ENCODE results near the gene MEA1. TPM values are rescaled to one million over a fixed set of nuclear protein-coding genes. Genes with fewer than 3 reads are reported as not detected.

MEA1 gene
- total RNA-seq, 4 donors from 2014 or later, result 45.9 to 78.1 (median 61.7) TPM

DNA sequence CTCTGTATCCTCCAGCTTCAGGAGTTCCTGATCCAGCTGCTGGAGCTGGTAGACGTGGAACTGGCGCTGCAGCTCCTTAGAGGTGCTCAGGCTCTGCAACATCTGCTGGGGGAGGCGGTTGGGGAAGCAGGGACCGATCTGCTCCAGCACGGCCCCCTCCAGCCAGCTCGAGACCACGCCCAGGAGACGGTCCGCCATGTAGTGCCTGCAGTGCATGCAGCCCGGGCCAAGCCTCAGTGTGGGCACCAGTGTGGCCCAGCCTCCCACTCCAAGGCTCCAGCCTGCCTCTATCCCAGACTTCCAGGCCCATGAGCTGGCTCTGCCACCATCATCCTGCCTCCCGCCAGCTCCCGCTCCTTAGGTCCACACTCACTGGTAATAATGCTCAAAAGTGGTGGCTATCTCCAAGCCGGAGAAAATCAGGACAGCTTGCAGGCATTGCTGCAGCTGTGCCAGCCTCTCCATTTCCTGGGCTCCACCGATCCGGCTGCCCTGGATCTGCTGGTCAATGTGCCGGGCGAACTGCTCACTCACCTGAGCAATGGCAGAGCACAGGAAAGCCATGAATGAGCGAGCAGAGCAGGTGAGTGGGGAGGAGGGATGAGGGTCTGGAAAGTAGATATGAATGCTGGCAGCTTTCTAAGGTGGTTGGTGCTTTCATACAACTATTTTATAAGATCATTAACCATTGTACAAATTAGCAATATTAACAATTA, 27.0 kb upstream of the MEA1 start:
- intact Hi-C loops (cut with DNase I), result no loop called here
- 95% methylated on average over 14 to 18 of the region's 18 CpGs for WGBS, 2 donors
- Histone ChIP-seq H3K27ac (no peak overlapping the region), H3K4me1 (no peaks in the 10 kb centered on the region), H3K9me3 (no peaks in the 10 kb centered on the region), H3K4me3 (replicated peaks in 1 of 3) (no peak overlapping the region), H3K36me3 (peaks cover 49 to 64% of the 10 kb centered on the region in 2 donors), H3K27me3 (no peaks in the 10 kb centered on the region)
- no peak for DNase-seq
- TF ChIP-seq POLR2A (IDR thresholded peaks at IDR 0.05), result no peak
- TF ChIP-seq, protein P1, sequence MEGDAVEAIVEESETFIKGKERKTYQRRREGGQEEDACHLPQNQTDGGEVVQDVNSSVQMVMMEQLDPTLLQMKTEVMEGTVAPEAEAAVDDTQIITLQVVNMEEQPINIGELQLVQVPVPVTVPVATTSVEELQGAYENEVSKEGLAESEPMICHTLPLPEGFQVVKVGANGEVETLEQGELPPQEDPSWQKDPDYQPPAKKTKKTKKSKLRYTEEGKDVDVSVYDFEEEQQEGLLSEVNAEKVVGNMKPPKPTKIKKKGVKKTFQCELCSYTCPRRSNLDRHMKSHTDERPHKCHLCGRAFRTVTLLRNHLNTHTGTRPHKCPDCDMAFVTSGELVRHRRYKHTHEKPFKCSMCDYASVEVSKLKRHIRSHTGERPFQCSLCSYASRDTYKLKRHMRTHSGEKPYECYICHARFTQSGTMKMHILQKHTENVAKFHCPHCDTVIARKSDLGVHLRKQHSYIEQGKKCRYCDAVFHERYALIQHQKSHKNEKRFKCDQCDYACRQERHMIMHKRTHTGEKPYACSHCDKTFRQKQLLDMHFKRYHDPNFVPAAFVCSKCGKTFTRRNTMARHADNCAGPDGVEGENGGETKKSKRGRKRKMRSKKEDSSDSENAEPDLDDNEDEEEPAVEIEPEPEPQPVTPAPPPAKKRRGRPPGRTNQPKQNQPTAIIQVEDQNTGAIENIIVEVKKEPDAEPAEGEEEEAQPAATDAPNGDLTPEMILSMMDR (IDR thresholded peaks at IDR 0.05), result no peak

DNA sequence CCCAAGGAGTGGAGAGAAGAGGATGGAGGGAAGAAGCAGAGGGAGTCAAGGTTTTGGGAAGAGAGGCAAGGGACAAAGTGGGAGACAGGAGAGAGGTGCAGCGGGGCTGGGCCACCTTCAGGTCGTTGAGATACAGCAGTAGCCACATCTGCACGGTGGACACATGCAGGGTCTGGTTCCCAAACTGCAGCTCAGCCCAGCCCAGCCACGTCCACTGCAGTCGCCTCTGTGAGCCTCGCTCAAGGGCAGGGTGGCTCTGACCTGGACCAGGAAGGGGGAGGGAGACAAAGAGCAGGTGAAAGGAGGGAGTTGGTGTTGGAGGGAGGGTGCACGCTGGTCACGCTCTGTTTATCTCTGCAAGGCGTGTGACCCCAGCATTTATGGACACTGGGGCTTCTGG, 25.0 kb upstream of the MEA1 start:
- no peak for TF ChIP-seq POLR2A (IDR thresholded peaks at IDR 0.05)
- TF ChIP-seq, protein P1 (IDR thresholded peaks at IDR 0.05), result no peak
- intact Hi-C loops (cut with DNase I), result no loop called here
- 84 to 86% methylated on average over 9 of the region's 9 CpGs for WGBS, 2 donors
- Histone ChIP-seq H3K36me3 (peaks cover 38 to 47% of the 10 kb centered on the region in 2 donors), H3K4me1 (no peaks in the 10 kb centered on the region), H3K27ac (no peak overlapping the region), H3K4me3 (replicated peaks in 1 of 3) (no peak overlapping the region), H3K9me3 (no peaks in the 10 kb centered on the region), H3K27me3 (no peaks in the 10 kb centered on the region)
- DNase-seq, result no peak

DNA sequence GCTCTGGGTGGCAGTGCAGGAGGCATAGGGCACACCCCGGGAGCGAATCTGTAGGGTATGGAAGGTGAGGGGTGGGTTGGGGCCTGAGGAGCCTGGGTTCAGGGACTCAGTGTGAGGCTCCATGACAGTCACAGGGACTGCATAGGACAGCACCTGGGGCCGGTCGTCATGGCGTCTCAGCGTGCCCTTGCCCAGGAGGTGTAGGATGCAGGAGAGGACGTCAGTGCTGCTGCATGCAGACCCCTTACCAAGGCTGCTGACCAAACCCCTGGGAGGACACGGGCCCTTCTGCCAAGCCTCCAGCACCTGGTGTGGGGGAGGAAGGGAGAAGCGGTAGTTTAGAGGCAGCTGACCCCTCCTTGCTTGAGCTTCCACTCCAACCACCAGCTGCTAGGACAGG, 24.0 kb upstream of the MEA1 start:
- no peak for DNase-seq
- WGBS, 2 donors, result 93 to 100% methylated on average over 2 to 9 of the region's 9 CpGs
- no peaks in the 10 kb centered on the region for H3K27me3 ChIP-seq
- H3K4me3 ChIP-seq (replicated peaks in 1 of 3), result no peak overlapping the region
- peaks cover 30 to 52% of the 10 kb centered on the region in 2 donors for H3K36me3 ChIP-seq
- H3K9me3 ChIP-seq, result no peaks in the 10 kb centered on the region
- H3K27ac ChIP-seq, result no peak overlapping the region
- intact Hi-C loops (cut with DNase I), result no loop called here
- H3K4me1 ChIP-seq, result no peaks in the 10 kb centered on the region
- TF ChIP-seq, protein P1 (IDR thresholded peaks at IDR 0.05), result no peak
- no peak for TF ChIP-seq POLR2A (IDR thresholded peaks at IDR 0.05)

DNA sequence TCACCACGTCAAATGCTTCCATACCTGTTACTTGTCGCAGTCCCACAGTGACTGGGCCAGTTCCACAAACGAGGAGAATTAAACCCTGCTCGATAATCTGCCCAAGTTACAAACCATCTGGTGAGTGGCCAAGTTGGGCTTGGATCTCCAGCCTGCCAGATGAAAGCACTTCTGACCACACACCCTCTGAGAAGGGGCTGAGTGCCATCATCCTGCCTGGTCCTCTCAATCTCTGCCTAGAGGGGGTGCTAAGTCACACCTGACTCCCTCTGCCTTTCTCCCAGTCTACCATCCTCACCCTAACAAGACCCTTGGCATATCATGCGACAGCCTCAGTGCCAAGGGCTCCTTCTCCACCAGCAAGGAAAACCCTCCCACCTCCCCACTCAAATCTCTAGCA, 23.5 kb upstream of the MEA1 start:
- no peaks in the 10 kb centered on the region for H3K9me3 ChIP-seq
- 88 to 100% methylated on average over 5 of the region's 5 CpGs for WGBS, 2 donors
- no peak overlapping the region for H3K27ac ChIP-seq
- no peak for DNase-seq
- TF ChIP-seq, protein P1 (IDR thresholded peaks at IDR 0.05), result no peak
- TF ChIP-seq POLR2A (IDR thresholded peaks at IDR 0.05), result no peak
- H3K4me3 ChIP-seq (replicated peaks in 1 of 3), result no peak overlapping the region
- peaks cover 28 to 50% of the 10 kb centered on the region in 2 donors for H3K36me3 ChIP-seq
- H3K4me1 ChIP-seq, result no peaks in the 10 kb centered on the region
- no peaks in the 10 kb centered on the region for H3K27me3 ChIP-seq
- intact Hi-C loops (cut with DNase I), result no loop called here

DNA sequence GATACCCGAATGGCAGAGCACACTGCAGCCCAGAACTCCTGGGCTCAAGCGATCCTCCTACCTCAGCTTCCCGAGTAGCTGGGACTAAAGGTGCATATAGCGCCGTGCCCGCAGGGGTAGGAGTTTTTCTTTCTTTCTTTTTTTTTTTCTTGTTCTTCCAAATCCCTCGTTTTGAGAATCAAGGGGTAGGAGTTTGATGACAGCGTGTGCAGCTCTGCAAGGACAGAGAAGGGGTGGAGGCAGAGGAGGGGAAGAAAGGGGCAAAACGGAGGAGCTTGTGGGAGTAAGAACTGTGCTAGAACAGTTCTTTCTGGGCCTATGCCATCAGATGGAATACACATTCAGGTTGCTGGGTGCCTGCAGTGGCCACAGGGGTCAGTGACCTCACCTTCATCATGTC, 23.0 kb upstream of the MEA1 start:
- 93 to 95% methylated on average over 9 of the region's 9 CpGs for whole genome bisulfite sequencing, 2 donors

More for the DNA sequence above, 23.0 kb upstream of the MEA1 start:
- Histone ChIP-seq H3K4me3 (replicated peaks in 1 of 3) (no peak overlapping the region), H3K4me1 (no peaks in the 10 kb centered on the region), H3K27ac (no peak overlapping the region), H3K36me3 (peaks cover 28 to 50% of the 10 kb centered on the region in 2 donors), H3K27me3 (no peaks in the 10 kb centered on the region), H3K9me3 (no peaks in the 10 kb centered on the region)
- intact Hi-C loops (cut with DNase I), result no loop called here
- TF ChIP-seq POLR2A (IDR thresholded peaks at IDR 0.05), result no peak
- TF ChIP-seq, protein P1 (IDR thresholded peaks at IDR 0.05), result no peak
- DNase-seq, result no peak

Measured in thyroid gland (tissue), 4 donors.